Measurements from ENCODE around the gene RFTN1.

RFTN1 gene

DNA sequence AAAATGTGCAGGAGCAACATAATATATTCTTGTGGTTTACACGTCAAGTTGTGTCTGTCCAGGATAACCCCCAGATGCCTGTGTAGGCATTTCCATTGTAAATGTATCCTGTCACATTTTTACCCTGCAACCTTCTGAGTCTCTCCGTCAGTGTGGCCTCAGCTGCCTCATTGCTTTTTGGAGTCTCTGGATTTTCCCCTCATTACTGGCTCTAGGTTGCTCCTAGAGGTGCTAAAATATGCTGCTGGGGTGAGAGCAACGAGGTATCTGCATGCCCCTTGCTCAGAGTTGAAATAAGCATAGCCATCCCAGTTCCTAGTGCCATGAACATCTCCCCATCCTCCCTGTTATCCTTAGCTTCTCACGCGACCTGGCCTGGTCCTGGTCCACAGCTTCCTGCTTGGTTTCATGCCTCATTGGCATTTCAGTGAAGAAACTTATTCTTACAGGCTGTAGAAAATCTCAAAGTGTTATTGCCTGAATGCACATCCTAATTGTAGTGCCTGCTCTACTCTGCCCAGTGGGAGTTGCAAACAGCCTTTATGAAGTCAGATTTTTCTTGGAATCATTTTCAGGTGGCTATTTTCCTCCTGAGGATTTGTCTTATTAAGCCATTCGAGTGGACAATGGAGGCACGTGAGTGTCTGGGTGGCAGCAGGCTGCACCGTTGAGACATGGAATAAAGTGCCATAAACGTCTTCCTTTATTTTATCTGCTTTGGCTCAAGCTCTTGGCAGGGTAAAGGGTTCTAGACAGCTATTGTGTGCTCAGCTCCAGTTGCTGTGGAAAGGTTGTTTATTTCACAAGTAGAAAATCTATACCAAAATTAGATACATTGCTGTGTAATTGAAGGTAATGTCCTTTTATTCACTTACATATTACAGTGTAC, 215.3 kb downstream of the RFTN1 start:
- no peak for DNase-seq

DNA sequence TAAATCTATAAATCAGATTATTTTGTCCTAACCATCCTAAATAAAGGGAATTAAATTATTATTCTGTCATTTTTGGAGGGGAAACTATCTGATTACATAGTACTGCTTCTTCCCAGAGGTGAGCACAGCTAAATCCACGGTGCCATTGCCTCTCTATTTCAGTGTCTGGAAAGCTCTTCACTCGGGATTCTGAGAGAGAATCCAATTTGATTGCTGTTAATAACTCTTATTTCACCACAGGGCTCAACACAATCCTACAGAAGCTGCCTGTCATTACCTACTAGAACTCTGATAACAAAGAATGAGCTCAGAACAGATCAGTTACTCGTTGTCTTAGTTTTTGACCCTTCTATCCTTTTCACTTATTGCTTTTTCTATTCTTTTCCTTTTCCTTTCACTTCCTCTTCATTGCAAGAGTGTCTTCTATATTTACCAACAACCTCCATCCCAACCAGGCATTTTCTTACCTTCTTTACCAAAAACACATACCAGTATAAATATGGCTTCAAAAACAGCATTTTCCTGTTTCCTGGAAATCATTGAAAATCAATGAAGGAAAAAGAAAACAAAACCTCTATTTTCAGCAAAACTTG, 218.1 kb downstream of the RFTN1 start:
- DNase-seq, result no peak

GRCh38 chr3:16294844-16295243, 218.7 kb downstream of the RFTN1 start:
- DNase-seq, result no peak

GRCh38 chr3:16290827-16291196, 222.7 kb downstream of the RFTN1 start:
- no peak for DNase-seq

DNA sequence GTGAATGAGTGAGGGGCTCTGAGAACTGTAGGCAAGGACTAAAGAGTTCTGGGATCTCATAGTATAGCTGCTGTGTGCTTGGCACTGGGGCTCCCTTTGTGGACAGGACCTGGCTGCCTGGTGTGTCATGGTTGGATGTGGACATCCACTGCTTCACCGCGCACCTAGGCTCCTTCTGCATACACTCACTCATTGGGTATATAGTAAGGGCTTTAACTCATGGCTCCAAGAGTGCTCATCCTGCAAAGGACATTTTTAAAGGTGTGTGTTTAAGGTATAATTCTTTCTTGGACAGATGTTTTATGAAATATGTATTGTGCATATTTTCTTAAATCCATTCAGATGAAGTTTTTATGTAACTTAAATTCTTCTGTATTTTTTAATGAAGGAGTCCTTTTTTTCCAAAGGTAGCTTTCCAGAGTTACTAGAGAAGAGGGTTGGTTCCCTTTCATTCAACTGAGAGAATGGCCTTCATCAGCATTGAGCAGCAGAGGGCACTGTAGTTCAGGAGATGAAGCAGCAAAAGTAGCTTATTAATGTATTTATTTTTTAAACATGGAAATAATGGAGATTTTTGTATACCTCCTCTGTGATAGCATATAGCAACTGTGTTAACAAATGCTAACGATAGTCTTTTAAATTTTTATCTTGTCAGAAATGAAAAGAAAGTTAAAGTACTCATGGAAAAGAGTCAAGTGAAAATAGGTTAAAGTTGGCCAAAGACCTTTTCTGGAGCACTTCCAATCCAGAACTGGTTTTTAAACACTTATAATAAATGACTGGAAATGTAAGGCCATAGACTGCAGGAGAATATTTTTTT, 223.3 kb downstream of the RFTN1 start:
- DNase-seq, result no peak

GRCh38 chr3:16289144-16289889, 224.2 kb downstream of the RFTN1 start:
- DNase-seq, result no peak

DNA sequence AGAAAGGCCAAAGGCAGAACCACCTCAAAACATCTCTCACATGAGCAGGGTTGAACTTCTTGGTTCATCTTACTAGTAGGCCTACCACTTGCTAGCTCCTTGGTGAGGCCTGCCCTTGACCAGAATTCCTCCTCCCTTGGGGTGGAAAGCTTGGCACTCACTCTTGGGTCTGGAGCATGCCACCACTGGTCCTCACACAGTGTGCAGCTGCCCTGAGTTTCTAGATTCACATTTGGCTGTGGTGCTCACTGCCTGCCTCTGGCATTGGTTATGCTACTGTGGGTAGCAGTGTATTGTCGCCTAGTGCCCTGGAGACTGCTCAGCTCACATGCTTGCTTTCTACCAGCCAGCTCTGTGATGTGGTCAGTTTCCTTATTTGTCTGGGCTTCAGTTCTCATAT, 224.8 kb downstream of the RFTN1 start:
- no peak for DNase-seq

GRCh38 chr3:16286751-16287543, 226.6 kb downstream of the RFTN1 start:
- DNase-seq, result no peak

DNA sequence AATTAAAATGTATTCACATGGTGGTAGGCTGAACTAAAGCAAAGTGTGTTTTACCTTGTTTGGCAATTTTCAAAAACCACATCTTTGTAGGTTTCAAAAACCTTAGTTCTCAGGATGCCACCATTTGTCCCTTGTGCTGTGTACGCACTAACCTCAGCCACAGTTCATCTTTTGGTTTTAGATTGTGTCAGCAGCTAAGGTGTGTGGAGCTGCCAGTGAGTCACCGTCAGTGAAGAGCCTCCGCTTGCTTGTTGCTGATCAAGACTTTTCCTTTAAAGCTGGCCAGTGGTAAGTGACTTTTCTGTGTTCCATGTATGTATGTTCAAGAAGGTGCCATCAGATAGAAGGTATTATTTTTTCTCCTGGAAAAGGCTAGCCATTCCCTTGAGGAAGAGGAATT, 227.3 kb downstream of the RFTN1 start:
- DNase-seq, result no peak

DNA sequence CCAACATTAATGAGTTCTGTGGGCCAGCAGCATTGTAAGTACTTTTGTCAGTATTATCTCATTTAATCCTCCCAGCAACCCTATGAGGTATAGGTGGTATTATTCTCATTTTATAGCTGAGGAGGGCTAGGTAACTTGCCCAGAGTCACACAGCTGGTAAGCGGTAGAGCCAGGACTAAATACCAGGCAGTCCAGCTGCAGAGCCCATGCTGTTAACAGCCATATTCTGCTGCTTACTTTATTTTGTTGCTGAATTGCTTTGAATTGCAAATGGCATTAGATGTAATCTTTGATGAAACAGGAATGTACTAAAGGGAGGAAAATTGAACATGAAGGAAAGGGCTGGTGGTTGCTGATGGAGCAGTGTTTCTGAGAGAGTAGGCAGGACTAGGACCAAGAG, 228.9 kb downstream of the RFTN1 start:
- no peak for DNase-seq

DNA sequence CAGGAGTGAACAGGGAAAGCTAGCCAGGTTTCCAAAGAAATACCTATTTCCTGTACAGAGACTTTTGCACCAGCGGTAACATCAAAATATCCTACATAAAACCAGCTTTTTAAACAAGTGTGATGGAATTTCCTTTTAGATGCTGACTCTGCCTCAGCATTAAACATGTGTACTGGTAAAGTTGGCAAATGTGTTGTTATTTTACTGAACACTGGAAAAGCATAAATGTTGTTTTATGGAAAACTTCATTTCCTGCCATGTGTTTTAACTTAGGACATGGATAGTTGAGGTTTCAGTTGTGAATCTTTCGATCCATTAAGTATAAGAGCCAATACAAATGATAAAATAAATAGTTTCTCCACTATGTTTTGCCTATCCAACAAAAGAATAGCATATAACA, 232.8 kb downstream of the RFTN1 start:
- DNase-seq, result no peak

GRCh38 chr3:16279010-16279801, 234.3 kb downstream of the RFTN1 start:
- DNase-seq, result no peak

DNA sequence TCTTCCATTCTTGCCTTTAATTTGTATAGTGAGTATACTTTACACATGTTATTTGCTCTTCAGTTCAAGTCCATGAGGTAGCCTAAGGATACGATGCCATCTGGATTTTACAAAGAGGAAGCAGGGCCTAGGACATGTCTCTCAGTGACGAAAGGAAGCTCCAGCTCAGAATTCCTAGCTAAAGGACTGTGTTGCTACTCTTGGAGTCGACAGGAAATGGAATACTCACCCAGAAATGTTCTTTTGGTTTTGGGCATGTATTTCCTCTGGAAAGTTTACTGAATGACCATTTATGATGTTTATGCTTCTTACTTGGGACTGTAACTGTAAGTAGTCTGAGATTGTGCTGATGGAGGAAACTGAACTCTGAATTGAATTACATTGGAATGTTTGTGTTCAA, 236.0 kb downstream of the RFTN1 start:
- no peak for DNase-seq

- no peak for DNase-seq
Measured at GRCh38 chr3:16273867-16274266, 239.6 kb downstream of the RFTN1 start.

- DNase-seq, result no peak
Measured at GRCh38 chr3:16272588-16272987, 240.9 kb downstream of the RFTN1 start.

DNA sequence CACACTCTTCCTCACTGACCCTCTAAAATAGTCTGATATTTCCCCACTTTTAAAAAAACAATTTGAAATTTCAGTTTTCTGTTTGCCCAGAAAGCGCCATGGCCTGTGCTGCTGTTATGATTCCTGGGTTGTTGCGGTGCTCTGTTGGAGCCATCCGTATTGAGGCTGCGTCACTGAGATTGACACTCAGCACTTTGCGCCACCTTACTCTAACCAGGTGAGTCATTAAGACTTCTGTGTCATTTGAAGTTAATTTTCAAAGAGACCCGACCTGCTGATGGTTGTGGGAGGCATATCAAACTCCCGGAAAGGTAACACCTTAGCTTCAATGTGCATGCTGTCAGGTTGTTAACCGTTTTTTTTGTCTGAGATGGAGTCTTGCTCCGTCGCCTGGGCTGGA, 242.6 kb downstream of the RFTN1 start:
- DNase-seq, result no peak

DNA sequence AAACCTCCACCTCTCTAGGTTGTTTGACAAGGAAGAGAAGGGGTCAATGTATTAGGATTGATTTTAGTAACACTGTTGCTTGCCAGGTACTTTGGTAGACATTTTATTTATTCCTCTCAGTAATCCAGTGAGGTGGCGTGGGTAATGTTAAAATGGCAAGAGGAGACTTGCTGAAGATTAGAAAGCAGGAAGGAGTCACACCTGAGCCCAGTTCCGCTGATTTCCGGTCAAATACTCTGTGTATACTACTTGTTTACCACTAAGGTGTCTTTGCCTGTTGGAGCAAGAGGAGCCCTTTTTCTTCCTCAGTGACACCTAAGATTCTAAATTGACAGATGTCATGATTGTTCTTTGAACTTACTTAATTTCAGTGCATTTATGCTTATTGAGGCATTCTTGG, 246.8 kb downstream of the RFTN1 start:
- no peak for DNase-seq
